A673 (cell line): ENCODE measurements around the gene SPTA1.
"Not testable (repeated sequence)": the region's sequence is repeated elsewhere in the genome, so short reads cannot be mapped to it uniquely, and the experiment has no call there.

ENCODE experiments used
- CTCF ChIP-seq: fragments of 300-800, 200-600 bp; sonication (generic); conservative IDR thresholded peaks from 2 replicates; pipeline ENCODE4 v1.5.1; 2017; ENCODE audit warnings: low read depth, mild to moderate bottlenecking, antibody characterized with exemption, low read length, moderate library complexity, mixed read lengths
- EZH2 ChIP-seq: fragments of 200-600 bp; sonication (generic); IDR thresholded peaks from 2 replicates; pipeline ENCODE4 v1.6.1; 2017; ENCODE audit warnings: borderline replicate concordance, low read depth, mild to moderate bottlenecking, mixed read lengths, antibody characterized with exemption, low read length; ENCODE audit not compliant: poor library complexity, severe bottlenecking

- TF ChIP-seq CTCF, EZH2: not testable (repeated sequence)
Measured at GRCh38 chr1:158691149-158691548, 4.6 kb upstream of the SPTA1 start.
